GM18499 (cell line): ENCODE results near the gene FBXW11.
"Not testable (repeated sequence)": the region's sequence is repeated elsewhere in the genome, so short reads cannot be mapped to it uniquely, and the experiment has no call there.

Experiments
- ATAC-seq: cut with Tn5 transposase; IDR thresholded peaks from one replicate; pipeline ENCODE4 v1.9.1; 2021; ENCODE audit warnings: moderate number of reproducible peaks; ENCODE audit not compliant: insufficient read depth, unreplicated experiment

Gene FBXW11

GRCh38 chr5:172020110-172020786 is 13.8 kb upstream of the FBXW11 start:
- not testable (repeated sequence) for ATAC-seq

GRCh38 chr5:172015346-172015745 is 8.9 kb upstream of the FBXW11 start:
- ATAC-seq = no peak

GRCh38 chr5:172010278-172010677 is 3.8 kb upstream of the FBXW11 start:
- ATAC-seq = no peak

- ATAC-seq = no peak
Observed at GRCh38 chr5:172009536-172010270, 3.3 kb upstream of the FBXW11 start.

GRCh38 chr5:172008689-172009141 is 2.3 kb upstream of the FBXW11 start:
- ATAC-seq = no peak

GRCh38 chr5:172008111-172008455 is 1.6 kb upstream of the FBXW11 start:
- ATAC-seq = no peak

GRCh38 chr5:172007175-172008110 is 1.0 kb upstream of the FBXW11 start:
- ATAC-seq = no peak

GRCh38 chr5:172005708-172006320 is 624 bp downstream of the FBXW11 start:
- ATAC-seq = no peak

GRCh38 chr5:172004824-172005237 is 1.6 kb downstream of the FBXW11 start:
- ATAC-seq = no peak

- ATAC-seq = no peak
Observed at GRCh38 chr5:172003746-172004145, 2.7 kb downstream of the FBXW11 start.

- ATAC-seq = no peak
Observed at GRCh38 chr5:172002840-172003512, 3.5 kb downstream of the FBXW11 start.

- no peak for ATAC-seq
Observed at GRCh38 chr5:172002310-172002709, 4.1 kb downstream of the FBXW11 start.

GRCh38 chr5:171999877-172000276 is 6.6 kb downstream of the FBXW11 start:
- no peak for ATAC-seq

GRCh38 chr5:171999100-171999499 is 7.3 kb downstream of the FBXW11 start:
- ATAC-seq = no peak

- ATAC-seq = no peak
Observed at GRCh38 chr5:171997011-171997410, 9.4 kb downstream of the FBXW11 start.

GRCh38 chr5:171992813-171993212 is 13.6 kb downstream of the FBXW11 start:
- no peak for ATAC-seq

- no peak for ATAC-seq
Observed at GRCh38 chr5:171992305-171992704, 14.1 kb downstream of the FBXW11 start.

- no peak for ATAC-seq
Observed at GRCh38 chr5:171990713-171991015, 15.8 kb downstream of the FBXW11 start.

GRCh38 chr5:171989946-171990712 is 16.3 kb downstream of the FBXW11 start:
- no peak for ATAC-seq
